ENCODE data around the gene ROPN1B.

ROPN1B gene

GRCh38 chr3:126008219-126008618 is 39.2 kb downstream of the ROPN1B start:
- no peaks in the 10 kb centered on the region for H3K27me3 ChIP-seq (ENCODE audit: insufficient read depth, poor library complexity, severe bottlenecking)
- no peak overlapping the region for H3K4me3 ChIP-seq (replicated peaks; ENCODE audit: insufficient read depth, low read length)
- TF ChIP-seq GABPA (IDR thresholded peaks at IDR 0.05; ENCODE audit: low read depth) (no peak), REST (IDR thresholded peaks at IDR 0.05; ENCODE audit: insufficient replicate concordance, low read depth) (no peak), SPI1 (IDR thresholded peaks at IDR 0.05; ENCODE audit: borderline replicate concordance, low read depth) (no peak), CTCF (IDR thresholded peaks at IDR 0.05; ENCODE audit: insufficient read depth, low read length) (no peak), POLR2AphosphoS5 (IDR thresholded peaks at IDR 0.05; ENCODE audit: low read depth) (no peak)
- no peak for DNase-seq (ENCODE audit: low read depth in 1 of 2, low spot score in 1 of 2)
- H3K27ac ChIP-seq (replicated peaks): no peak overlapping the region

GRCh38 chr3:126009181-126009580 is 40.2 kb downstream of the ROPN1B start:
- no peaks in the 10 kb centered on the region for H3K27me3 ChIP-seq (ENCODE audit: insufficient read depth, poor library complexity, severe bottlenecking)
- TF ChIP-seq POLR2AphosphoS5 (IDR thresholded peaks at IDR 0.05; ENCODE audit: low read depth) (no peak), GABPA (IDR thresholded peaks at IDR 0.05; ENCODE audit: low read depth) (no peak), REST (IDR thresholded peaks at IDR 0.05; ENCODE audit: insufficient replicate concordance, low read depth) (no peak), CTCF (IDR thresholded peaks at IDR 0.05; ENCODE audit: insufficient read depth, low read length) (no peak), SPI1 (IDR thresholded peaks at IDR 0.05; ENCODE audit: borderline replicate concordance, low read depth) (no peak)
- no peak overlapping the region for H3K27ac ChIP-seq (replicated peaks)
- no peak overlapping the region for H3K4me3 ChIP-seq (replicated peaks; ENCODE audit: insufficient read depth, low read length)
- no peak for DNase-seq (ENCODE audit: low read depth in 1 of 2, low spot score in 1 of 2)

- no peak overlapping the region for H3K4me3 ChIP-seq (replicated peaks; ENCODE audit: insufficient read depth, low read length)
- H3K27ac ChIP-seq (replicated peaks): no peak overlapping the region
- no peak for DNase-seq (ENCODE audit: low read depth in 1 of 2, low spot score in 1 of 2)
- no peak for TF ChIP-seq CTCF (IDR thresholded peaks at IDR 0.05; ENCODE audit: insufficient read depth, low read length)
- TF ChIP-seq GABPA (IDR thresholded peaks at IDR 0.05; ENCODE audit: low read depth): no peak
- TF ChIP-seq REST (IDR thresholded peaks at IDR 0.05; ENCODE audit: insufficient replicate concordance, low read depth): no peak
- no peak for TF ChIP-seq POLR2AphosphoS5 (IDR thresholded peaks at IDR 0.05; ENCODE audit: low read depth)
- no peak for TF ChIP-seq SPI1 (IDR thresholded peaks at IDR 0.05; ENCODE audit: borderline replicate concordance, low read depth)
- H3K27me3 ChIP-seq (ENCODE audit: insufficient read depth, poor library complexity, severe bottlenecking): no peaks in the 10 kb centered on the region
Observed at GRCh38 chr3:126013751-126014156, 44.8 kb downstream of the ROPN1B start.
